Myocyte (in vitro differentiated cells): ENCODE results near the gene HKDC1. TPM values are rescaled to one million over a fixed set of nuclear protein-coding genes. Genes with fewer than 3 reads are reported as not detected.
"Not testable (repeated sequence)": the region's sequence is repeated elsewhere in the genome, so short reads cannot be mapped to it uniquely, and the experiment has no call there.

Source experiments
- DNase-seq: peaks from one replicate; pipeline ENCODE4 v3.0.0-alpha.2; 2012; ENCODE audit warnings: low read depth
- total RNA-seq: library from RNA; depleted of rRNA; stranded (reverse); fragments of >200 nt; gene quantifications from 2 replicates; pipeline ENCODE4 v1.2.3, GENCODE V29; 2014

HKDC1 gene
- total RNA-seq, 1 donor from 2014 or later = 0.11 TPM

- no peak for DNase-seq
Observed at GRCh38 chr10:69242040-69242851, 22.1 kb downstream of the HKDC1 start.

DNA sequence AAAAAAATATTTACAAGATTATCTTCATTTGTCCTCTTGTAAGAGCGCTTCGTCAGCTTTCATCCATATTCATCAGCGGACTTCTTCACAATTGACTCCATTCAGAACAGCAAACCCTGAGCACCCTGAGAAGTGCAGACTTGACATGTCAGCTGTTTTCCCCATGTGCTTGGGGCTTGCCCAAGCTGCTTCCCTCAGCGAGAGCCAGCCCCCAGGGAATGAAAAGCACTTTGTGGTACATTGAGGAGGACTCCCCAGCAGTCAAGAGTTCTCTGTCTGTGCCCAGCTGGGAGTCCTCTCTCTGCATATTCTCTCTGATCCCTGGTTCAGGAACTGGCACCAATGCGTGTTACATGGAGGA lies 22.7 kb downstream of the HKDC1 start:
- DNase-seq = peak; percentile 39

DNA sequence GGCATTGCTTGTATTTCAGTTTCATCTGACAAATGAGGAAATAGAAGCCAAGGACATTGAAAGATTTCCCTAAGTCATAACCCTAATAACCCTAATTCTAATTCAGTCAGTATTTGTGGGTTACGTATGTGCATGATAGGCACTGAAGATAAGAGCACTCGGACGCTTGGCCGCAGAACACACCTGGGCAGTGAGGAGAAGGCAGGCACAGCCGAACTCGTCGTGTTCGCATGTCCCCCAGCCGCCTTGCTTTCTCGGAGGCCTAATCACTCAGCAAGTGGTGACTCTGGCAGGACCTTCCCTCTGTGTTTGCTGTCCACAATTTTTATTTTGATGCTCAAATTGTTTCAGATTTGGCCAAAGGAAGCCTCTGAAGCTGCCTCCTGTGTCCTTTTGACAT lies 23.7 kb downstream of the HKDC1 start:
- DNase-seq = no peak

DNA sequence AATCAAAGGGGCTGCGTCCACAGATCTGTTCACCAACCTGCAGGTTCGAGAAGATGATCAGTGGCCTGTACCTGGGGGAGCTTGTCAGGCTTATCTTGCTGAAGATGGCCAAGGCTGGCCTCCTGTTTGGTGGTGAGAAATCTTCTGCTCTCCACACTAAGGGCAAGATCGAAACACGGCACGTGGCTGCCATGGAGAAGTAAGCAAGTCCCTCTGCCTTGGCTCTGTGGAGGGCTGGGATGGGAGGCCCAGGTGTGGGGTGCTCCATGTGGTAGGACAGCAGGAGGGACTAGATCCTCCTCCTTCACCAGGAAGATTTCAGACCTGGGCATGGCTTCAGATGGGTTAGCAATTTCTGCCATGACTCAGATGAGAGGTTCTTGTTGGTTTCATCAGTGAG lies 25.9 kb downstream of the HKDC1 start:
- no peak for DNase-seq

- DNase-seq = no peak
Observed at GRCh38 chr10:69246581-69247312, 26.6 kb downstream of the HKDC1 start.

GRCh38 chr10:69247313-69247710 lies 27.2 kb downstream of the HKDC1 start:
- DNase-seq = no peak

- DNase-seq = no peak
Observed at GRCh38 chr10:69248117-69248730, 28.1 kb downstream of the HKDC1 start.

- no peak for DNase-seq
Observed at GRCh38 chr10:69250041-69250440, 29.9 kb downstream of the HKDC1 start.

DNA sequence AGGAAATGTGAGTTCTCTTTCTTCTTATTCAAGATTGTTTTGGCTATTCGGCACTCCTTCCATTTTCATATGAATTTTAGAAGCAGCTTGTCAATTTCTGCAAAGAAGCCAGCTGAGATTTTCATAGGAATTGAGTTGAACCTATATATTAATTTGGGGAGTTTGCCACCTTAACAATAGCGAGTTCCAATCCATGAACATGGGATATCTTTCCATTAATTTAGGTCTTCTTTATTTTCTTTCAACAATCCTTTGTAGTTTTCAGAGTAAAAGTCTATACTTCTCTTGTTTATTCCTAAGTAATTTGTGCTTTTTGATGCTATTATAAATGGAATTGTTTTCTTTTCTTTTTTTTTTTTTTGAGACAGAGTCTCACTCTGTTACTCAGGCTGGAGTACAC lies 31.3 kb downstream of the HKDC1 start:
- not testable (repeated sequence) for DNase-seq

GRCh38 chr10:69253171-69253570 lies 33.0 kb downstream of the HKDC1 start:
- DNase-seq = no peak

- no peak for DNase-seq
Observed at GRCh38 chr10:69254877-69255276, 34.7 kb downstream of the HKDC1 start.

DNA sequence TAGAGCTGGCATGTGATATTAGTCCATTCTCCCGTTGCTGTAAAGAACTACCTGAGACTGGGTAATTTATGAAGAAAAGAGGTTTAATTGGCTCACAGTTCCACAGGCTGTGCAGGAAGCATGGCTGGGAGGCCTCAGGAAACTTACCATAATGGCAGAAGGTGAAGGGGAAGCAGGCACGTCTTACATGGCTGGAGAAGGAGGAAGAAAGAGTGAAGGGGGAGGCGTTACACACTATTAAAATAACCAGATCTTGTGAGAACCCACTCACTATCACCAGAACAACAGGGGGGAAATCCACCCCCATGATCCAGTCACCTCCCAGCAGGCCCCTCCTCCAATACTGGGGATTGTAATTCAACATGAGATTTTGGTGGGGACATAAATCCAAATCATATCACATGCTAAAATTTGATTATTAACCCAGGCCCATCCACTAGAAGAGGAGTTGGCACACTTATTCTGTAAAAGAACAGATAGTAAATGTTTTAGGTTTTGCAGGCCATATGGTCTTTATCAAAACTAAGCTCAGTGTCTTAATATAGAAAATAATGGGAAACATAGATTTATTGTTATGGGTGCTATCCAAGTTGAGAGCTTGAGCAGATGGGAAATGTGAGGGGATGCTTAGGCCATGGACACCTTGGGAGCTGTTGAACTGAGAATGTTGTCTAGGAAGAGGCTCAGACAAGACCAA lies 39.6 kb downstream of the HKDC1 start:
- no peak for DNase-seq

- DNase-seq = no peak
Observed at GRCh38 chr10:69261184-69261583, 41.1 kb downstream of the HKDC1 start.

- DNase-seq = no peak
Observed at GRCh38 chr10:69262292-69262751, 42.2 kb downstream of the HKDC1 start.

GRCh38 chr10:69265521-69265920 lies 45.4 kb downstream of the HKDC1 start:
- no peak for DNase-seq

- DNase-seq = no peak
Observed at GRCh38 chr10:69268761-69269416, 48.8 kb downstream of the HKDC1 start.

- DNase-seq = no peak
Observed at GRCh38 chr10:69269761-69270160, 49.6 kb downstream of the HKDC1 start.

GRCh38 chr10:69270990-69271389 lies 50.9 kb downstream of the HKDC1 start:
- no peak for DNase-seq

DNA sequence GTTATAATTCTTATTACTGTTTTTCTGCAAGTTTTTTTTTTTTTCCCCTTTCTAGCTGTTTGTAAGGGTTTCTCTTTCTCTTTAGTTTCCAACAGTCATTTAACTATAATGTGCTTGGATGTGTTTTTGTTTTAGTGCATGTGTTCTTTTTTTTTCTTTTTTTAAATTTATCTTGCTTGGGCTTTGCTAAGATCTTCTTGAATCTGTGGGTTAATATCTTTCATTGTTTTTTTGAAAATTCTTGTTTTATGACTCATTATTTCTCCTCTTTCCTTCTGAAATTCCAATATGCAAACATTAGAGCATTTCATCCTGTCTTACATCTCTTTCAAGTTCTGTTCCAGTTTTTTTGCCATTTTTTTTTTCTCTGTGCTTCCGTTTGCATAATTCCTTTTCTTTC lies 52.5 kb downstream of the HKDC1 start:
- no peak for DNase-seq

DNA sequence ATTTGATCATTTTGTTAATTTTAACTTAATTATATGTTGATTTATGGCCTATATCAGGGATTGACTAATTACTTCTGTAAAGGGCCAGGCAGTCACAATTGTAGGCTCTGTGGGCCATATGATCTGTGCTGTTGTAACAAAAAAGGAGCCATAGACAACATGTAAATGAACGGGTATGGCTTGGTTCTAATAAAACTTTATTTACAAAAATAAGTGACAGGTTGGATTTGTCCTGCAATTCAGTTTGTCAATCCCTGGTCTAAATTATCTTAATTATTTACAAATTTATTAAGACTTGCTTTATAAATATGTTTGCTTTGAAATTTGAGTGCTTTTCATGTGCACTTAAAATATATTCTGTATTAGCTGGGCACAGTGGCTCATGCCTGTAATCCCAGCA lies 55.3 kb downstream of the HKDC1 start:
- no peak for DNase-seq

- DNase-seq = no peak
Observed at GRCh38 chr10:69276503-69276902, 56.4 kb downstream of the HKDC1 start.
